ENCODE results near the gene HOXB9. TPM values are rescaled to one million over a fixed set of nuclear protein-coding genes. Genes with fewer than 3 reads are reported as not detected.

HOXB9 gene
- total and polyA plus RNA-seq, 2 donors (not counting 1 experiment from before 2014, with no cell fraction given): not detected

GRCh38 chr17:48583708-48584222 is 42.4 kb downstream of the HOXB9 start:
- Histone ChIP-seq H4K20me1 (ENCODE audit: control insufficient read depth, extremely low read depth, insufficient read depth, low read length) (no peaks in the 10 kb centered on the region), H3K9me3 (ENCODE audit: control insufficient read depth, insufficient read depth, low read depth, low read length) (no peaks in the 10 kb centered on the region), H3K4me2 (ENCODE audit: extremely low read depth, insufficient read depth, low read length) (peak overlapping the region; percentile 99), H3K27ac (ENCODE audit: insufficient read depth, low read length) (peak overlapping the region; percentile 98), H3K36me3 (ENCODE audit: control insufficient read depth, insufficient read depth, low read length) (peaks cover 6% of the 10 kb centered on the region), H3K4me3 (replicated peaks in 1 of 4; ENCODE audit: control extremely low read depth in 1 of 4, insufficient read depth in 1 of 4, low read depth in 3 of 4, low read length in 4 of 4) (peak overlapping the region; percentile 22 to 98 (median 84)), H2AFZ (ENCODE audit: low read length) (no peak overlapping the region), H3K79me2 (ENCODE audit: control insufficient read depth, insufficient read depth, low read length) (peaks cover 100% of the 10 kb centered on the region), H3K27me3 (ENCODE audit: control insufficient read depth, insufficient read depth, low read length) (no peaks in the 10 kb centered on the region), H3K9ac (ENCODE audit: insufficient read depth, low read length) (peak overlapping the region; percentile 16), H3K4me1 (ENCODE audit: control insufficient read depth, extremely low read depth, insufficient read depth, low read length) (peaks cover 15% of the 10 kb centered on the region)
- no peak for DNase-seq (ENCODE audit: low read depth in 2 of 2)
- TF ChIP-seq, protein P1, sequence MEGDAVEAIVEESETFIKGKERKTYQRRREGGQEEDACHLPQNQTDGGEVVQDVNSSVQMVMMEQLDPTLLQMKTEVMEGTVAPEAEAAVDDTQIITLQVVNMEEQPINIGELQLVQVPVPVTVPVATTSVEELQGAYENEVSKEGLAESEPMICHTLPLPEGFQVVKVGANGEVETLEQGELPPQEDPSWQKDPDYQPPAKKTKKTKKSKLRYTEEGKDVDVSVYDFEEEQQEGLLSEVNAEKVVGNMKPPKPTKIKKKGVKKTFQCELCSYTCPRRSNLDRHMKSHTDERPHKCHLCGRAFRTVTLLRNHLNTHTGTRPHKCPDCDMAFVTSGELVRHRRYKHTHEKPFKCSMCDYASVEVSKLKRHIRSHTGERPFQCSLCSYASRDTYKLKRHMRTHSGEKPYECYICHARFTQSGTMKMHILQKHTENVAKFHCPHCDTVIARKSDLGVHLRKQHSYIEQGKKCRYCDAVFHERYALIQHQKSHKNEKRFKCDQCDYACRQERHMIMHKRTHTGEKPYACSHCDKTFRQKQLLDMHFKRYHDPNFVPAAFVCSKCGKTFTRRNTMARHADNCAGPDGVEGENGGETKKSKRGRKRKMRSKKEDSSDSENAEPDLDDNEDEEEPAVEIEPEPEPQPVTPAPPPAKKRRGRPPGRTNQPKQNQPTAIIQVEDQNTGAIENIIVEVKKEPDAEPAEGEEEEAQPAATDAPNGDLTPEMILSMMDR (conservative IDR thresholded peaks at IDR 0.05 in 1 of 2, IDR thresholded peaks at IDR 0.05 in 1 of 2; ENCODE audit: low read depth in 1 of 2, low read length in 2 of 2): no peak
- TF ChIP-seq EZH2 (IDR thresholded peaks at IDR 0.05; ENCODE audit: low read length, missing control alignments): no peak

DNA sequence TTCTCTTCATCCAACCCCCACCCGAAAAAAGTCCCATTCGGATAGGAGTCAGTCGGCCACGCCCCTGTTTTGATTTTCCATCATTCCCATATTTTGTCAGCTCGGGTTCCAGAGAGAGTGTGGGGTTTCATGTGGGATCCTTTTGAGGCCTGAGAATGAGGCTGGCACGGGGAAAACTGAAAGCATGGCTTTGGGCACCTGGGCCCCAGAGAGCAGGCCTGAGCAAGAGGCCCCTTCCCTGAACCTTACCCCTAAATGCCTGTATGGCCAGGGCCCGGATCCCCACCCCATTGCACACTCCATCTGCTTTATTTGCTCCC is 43.4 kb downstream of the HOXB9 start:
- Histone ChIP-seq H4K20me1 (ENCODE audit: control insufficient read depth, extremely low read depth, insufficient read depth, low read length) (no peaks in the 10 kb centered on the region), H3K27me3 (ENCODE audit: control insufficient read depth, insufficient read depth, low read length) (no peaks in the 10 kb centered on the region), H2AFZ (ENCODE audit: low read length) (no peak overlapping the region), H3K27ac (ENCODE audit: insufficient read depth, low read length) (peak overlapping the region; percentile 98), H3K4me2 (ENCODE audit: extremely low read depth, insufficient read depth, low read length) (peak overlapping the region; percentile 99), H3K36me3 (ENCODE audit: control insufficient read depth, insufficient read depth, low read length) (peaks cover 8% of the 10 kb centered on the region), H3K9me3 (ENCODE audit: control insufficient read depth, insufficient read depth, low read depth, low read length) (no peaks in the 10 kb centered on the region), H3K4me3 (replicated peaks in 1 of 4; ENCODE audit: control extremely low read depth in 1 of 4, insufficient read depth in 1 of 4, low read depth in 3 of 4, low read length in 4 of 4) (peak overlapping the region; percentile 80 to 98 (median 84)), H3K79me2 (ENCODE audit: control insufficient read depth, insufficient read depth, low read length) (peaks cover 99% of the 10 kb centered on the region), H3K9ac (ENCODE audit: insufficient read depth, low read length) (peak overlapping the region; percentile 98), H3K4me1 (ENCODE audit: control insufficient read depth, extremely low read depth, insufficient read depth, low read length) (peaks cover 15% of the 10 kb centered on the region)
- DNase-seq (ENCODE audit: low read depth in 2 of 2): no peak
- TF ChIP-seq, protein P1 (conservative IDR thresholded peaks at IDR 0.05 in 1 of 2, IDR thresholded peaks at IDR 0.05 in 1 of 2; ENCODE audit: low read depth in 1 of 2, low read length in 2 of 2): no peak
- no peak for TF ChIP-seq EZH2 (IDR thresholded peaks at IDR 0.05; ENCODE audit: low read length, missing control alignments)

- peak overlapping the region; percentile 99 for H3K4me2 ChIP-seq (ENCODE audit: extremely low read depth, insufficient read depth, low read length)
- peaks cover 4% of the 10 kb centered on the region for H3K36me3 ChIP-seq (ENCODE audit: control insufficient read depth, insufficient read depth, low read length)
- H3K4me1 ChIP-seq (ENCODE audit: control insufficient read depth, extremely low read depth, insufficient read depth, low read length): peaks cover 15% of the 10 kb centered on the region
- peak overlapping the region; percentile 98 for H3K27ac ChIP-seq (ENCODE audit: insufficient read depth, low read length)
- peak overlapping the region; percentile 80 to 98 (median 84) for H3K4me3 ChIP-seq (replicated peaks in 1 of 4; ENCODE audit: control extremely low read depth in 1 of 4, insufficient read depth in 1 of 4, low read depth in 3 of 4, low read length in 4 of 4)
- no peaks in the 10 kb centered on the region for H3K27me3 ChIP-seq (ENCODE audit: control insufficient read depth, insufficient read depth, low read length)
- no peaks in the 10 kb centered on the region for H3K9me3 ChIP-seq (ENCODE audit: control insufficient read depth, insufficient read depth, low read depth, low read length)
- no peak overlapping the region for H2AFZ ChIP-seq (ENCODE audit: low read length)
- peak overlapping the region; percentile 98 for H3K9ac ChIP-seq (ENCODE audit: insufficient read depth, low read length)
- peak; percentile 55 to 95 for DNase-seq (ENCODE audit: low read depth in 2 of 2)
- no peaks in the 10 kb centered on the region for H4K20me1 ChIP-seq (ENCODE audit: control insufficient read depth, extremely low read depth, insufficient read depth, low read length)
- no peak for TF ChIP-seq EZH2 (IDR thresholded peaks at IDR 0.05; ENCODE audit: low read length, missing control alignments)
- TF ChIP-seq, protein P1 (conservative IDR thresholded peaks at IDR 0.05 in 1 of 2, IDR thresholded peaks at IDR 0.05 in 1 of 2; ENCODE audit: low read depth in 1 of 2, low read length in 2 of 2): no peak
- H3K79me2 ChIP-seq (ENCODE audit: control insufficient read depth, insufficient read depth, low read length): peaks cover 99% of the 10 kb centered on the region
These were observed 46.2 kb downstream of the HOXB9 start for GRCh38 chr17:48579760-48580554.

Measured in fibroblast of lung (primary cell).